ENCODE measurements around the gene ACSS2.

ACSS2 gene

DNA sequence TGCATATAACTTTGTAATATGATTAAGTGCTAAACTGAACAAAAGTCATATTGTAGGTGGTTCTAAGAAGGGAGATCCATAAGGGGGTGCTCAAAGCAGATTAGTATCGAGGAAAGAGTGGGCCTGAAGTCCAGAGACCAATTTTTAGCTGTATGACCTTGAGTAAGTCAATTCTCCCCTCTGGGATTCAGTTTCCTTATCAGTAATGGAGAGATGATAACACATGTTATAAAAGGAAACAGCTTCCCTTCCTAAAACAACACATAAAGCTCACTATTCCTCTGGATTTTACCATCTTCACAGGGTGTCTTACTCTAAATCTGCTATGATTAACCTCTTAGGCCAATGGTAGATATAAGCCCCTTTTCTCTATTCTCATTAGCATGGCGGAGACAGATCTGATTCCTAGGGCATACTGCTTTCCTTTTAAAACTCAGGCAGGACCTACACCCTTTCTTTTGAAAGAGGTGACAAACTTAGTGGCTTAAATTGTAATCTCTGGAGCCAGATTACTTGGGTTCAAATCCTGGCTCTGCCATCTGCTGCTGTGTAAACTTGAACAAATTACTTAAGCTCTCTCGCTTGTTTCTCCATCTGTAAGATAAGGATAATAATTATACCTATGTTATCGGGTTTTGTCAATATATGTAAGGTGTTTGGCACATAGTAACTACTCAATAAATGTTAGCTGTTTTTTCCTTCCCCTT lies 39.5 kb downstream of the ACSS2 start:
- DNase-seq: no peak

DNA sequence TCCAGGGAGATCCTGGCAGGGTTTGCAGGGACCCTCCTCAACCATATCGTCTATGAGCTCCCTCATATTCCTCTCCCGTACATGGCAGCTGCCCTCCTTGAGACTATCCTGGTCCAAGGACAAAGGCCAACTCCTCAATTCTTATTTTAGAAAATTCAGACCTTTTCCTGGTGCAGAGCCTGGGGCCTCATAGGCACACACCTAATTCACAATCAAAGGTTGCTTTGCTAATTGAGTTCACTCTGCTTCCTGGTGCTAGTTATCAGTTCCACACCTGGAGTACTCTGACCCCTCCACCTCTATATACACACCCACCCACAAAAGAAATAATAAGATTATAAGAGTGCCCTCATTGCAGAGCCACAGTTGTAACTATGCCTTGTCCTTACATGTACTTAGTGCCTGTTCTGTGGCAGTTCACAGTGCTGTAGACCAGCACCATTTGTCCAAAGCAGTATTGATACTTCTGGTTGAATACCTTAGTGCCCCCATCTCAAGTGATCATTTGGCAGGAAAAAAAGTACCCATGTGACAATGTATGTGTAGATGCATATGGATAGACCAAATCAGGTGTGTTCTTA lies 40.5 kb downstream of the ACSS2 start:
- no peak for DNase-seq

DNA sequence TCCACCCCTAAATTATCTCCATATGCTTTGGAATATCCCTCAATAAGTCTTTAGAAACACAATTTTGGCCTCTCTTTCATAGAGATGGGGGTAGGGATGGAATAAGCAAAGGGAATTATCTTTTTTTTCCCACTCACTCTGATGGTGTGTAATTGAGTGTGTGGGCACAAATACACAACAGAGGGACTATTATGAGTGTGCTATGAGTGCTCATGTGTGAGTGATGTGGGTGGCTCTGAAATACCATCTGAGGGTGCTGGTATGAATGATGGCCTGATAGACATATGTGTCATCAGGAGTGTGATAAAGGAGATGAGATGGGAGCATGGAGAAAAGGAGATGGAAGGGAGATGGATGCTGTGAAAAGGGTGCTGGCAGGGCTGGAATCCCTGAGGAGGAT lies 43.6 kb downstream of the ACSS2 start:
- no peak for DNase-seq

DNA sequence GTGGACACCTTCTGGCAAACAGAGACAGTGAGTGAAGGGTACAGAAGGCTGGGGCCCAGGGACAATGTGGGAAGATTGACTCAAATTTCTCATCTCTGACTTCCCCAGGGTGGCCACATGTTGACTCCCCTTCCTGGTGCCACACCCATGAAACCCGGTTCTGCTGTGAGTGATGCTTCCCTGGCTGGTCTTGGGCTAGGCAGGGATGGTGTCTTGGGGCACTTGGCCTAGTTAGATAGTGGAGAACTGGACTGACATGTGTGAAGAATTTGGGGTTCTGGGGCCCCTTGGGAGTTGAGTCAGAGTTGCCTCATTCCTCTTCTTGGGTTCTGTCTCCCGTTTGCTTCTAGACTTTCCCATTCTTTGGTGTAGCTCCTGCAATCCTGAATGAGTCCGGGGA lies 45.0 kb downstream of the ACSS2 start:
- DNase-seq: no peak

DNA sequence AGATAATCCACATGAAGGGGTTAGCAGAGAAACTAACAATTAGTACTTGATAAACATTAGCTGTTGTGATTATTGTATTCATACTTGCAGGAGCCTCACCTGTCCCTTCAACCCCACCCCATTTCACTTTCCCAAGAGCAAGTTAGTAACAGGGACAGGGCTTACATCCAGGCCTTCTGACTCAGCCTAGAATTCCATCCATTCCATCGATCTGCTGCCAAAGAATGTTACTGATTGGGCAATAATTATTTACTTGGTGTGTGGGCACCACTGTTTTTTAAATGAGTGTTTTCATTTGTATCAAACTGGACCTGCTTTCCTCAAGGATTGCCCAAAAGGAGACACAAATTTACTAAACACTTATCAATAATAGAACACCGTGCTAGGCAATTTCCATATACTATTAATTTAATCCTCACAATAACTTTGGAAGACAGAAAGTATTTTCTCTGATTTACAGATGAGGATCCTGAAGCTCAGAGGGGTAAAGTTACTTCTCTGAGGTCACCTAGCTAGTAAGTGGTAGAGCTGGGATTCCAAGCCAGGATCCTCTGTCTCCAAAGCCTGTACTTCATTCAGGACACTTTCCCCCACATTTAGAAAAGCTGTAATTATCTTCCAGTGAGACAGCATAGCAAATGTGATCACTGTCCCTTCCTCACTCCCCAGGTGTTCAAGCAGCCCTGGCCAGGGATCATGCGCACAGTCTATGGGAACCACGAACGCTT lies 46.4 kb downstream of the ACSS2 start:
- DNase-seq: no peak

DNA sequence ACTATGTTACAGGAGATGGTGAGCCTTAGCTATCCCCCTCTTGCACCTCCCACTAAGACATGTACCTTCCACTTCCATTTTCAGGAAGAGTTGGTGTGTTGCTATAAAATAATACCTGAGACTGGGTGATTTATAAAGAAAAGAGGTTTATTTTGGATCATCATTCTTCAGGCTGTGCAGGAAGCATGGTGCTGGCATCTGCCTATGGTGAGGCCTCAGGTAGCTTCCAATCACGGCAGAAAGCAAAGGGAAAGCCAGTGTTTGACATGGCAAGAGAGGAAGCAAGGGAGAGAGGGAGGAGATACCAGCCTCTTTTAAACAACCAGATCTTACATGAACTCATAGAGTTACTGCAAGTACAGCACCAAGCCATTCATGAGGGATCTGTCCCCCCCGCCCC lies 47.0 kb downstream of the ACSS2 start:
- DNase-seq: no peak

DNA sequence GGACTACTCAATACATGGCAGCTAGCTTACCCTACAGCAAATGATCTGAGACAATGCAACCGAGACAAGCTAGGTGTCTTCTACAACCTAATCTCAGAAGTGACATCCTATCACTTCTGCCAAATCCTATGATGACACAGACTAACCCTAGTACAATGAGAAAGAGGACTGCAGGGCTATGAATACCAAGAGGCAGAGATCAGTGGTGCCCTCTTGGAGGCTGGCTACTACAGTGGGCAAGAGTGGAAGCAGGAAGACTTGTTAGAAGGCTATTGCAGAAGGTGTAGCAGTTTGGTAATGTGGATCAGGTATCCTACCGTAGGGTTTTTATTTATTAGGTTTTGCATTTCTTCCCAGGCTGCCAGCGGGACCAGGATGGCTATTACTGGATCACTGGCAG lies 48.9 kb downstream of the ACSS2 start:
- DNase-seq: no peak

DNA sequence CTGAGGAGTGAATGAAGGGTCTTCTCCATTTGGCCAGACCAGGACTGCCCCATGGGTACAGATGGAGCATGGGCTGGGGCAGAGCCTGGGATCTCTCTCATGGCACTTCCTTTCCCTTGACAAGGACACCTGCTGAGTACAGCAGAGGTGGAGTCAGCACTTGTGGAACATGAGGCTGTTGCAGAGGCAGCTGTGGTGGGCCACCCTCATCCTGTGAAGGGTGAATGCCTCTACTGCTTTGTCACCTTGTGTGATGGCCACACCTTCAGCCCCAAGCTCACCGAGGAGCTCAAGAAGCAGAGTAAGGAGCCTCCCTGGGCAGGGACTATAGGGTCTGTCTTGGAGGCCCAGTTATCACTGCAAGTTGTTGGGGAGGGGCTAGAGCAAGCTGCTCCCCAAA lies 49.6 kb downstream of the ACSS2 start:
- DNase-seq: no peak

DNA sequence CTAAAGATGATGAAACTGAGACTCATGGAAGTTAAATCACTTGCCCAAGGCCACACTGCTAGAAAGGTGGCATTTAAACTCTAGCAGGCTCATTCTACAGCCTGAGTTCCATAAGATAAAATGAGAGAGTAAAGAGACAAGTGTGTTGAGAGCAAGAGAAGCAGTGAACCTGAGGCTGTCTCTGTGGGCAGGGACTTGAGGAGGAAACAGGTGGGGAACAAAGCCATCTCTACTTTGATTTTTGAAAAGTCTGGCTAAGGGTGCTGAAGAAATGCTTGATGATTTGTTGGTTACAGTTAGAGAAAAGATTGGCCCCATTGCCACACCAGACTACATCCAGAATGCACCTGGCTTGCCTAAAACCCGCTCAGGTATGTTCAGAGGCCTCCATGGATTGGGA lies 50.2 kb downstream of the ACSS2 start:
- no peak for DNase-seq

DNA sequence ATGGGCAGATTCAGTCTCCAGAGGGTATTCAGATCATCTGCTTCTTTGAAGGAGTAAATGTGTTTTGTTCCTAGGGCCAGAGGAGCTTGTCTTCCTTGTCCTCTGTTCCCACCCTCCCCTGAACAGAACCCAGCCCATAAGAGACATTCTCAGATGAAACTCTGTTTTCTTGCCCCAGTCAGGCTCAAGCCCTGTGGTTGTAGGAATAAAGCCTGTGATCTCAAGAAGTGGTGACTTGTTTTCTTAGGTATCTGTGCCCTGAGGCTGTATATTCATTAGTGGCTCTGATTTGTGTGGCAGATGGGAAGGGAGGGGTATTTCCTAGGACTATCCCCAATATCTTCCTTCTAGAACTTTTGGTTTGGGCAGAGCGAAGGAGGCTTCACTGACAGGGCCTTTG lies 51.3 kb downstream of the ACSS2 start:
- DNase-seq: no peak

DNA sequence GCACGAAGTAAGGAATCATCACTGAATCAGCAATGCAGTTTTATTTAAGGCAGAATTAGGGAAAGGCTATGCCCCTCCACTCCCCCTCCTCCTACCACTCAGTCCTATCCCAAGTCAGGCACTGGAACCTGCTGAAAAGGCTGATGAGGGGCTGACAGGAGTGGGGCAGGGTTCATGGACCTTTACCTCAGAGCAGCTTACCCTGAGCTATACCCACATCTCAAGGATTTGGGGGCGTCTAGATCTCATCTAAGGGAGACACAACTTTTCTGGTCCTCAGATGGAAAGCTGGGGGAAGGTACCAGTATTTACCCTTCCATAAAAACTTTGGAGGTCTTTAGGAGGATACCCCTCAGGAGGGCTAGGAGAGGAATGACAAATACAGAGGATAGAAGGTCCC lies 52.0 kb downstream of the ACSS2 start:
- no peak for DNase-seq

DNA sequence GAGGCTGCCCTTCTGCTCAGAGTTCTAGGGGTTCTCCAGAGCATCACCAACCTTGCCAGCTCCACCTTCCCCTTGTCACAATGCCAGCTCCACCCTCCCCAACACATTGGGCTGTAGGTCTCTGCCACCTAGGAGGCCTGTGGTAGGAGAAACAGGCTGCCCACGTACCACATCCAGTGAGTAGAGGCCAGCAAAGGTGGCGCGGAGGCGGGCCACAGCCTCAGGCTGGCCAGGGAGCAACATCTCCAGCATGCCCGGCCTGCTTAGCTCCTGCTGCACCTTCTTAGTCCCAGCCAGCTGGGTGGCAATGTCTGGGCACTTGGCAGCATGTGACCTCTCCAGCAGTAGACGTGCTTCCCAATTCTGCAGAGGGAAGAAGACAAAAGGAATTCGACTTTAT lies 55.4 kb downstream of the ACSS2 start:
- DNase-seq: no peak

DNA sequence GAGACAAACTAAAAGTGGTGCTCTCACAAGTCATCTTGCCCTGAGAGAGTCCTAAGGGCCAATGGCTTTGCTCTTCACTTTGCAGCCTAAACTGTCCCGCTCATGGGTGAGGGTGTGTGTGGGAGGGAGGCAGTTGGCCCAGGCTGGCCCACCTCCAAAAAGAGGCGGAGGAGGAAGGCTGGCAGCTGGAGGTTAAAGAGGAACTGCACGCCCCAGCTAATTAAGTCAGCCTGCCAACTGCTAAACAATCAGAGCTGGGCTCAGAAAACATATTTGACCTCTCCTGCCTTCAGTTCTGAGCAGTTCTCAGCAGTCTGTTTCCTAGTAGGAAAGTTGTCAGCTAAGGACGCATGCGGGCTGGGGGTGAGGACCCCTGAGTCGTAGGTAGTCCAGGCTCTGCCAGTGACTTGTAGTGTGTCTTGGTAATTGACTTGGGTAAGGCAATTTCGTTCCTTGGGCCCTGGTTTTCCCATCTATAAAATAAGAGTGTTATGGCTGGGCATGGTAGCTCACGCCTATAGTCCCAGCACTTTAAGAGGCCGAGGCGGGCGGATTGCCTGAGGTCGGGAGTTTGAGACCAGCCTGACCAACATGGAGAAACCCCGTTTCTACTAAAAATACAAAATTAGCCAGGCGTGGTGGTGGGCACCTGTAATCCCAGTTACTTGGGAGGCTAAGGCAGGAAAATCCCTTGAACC lies 62.2 kb downstream of the ACSS2 start:
- no peak for DNase-seq

DNA sequence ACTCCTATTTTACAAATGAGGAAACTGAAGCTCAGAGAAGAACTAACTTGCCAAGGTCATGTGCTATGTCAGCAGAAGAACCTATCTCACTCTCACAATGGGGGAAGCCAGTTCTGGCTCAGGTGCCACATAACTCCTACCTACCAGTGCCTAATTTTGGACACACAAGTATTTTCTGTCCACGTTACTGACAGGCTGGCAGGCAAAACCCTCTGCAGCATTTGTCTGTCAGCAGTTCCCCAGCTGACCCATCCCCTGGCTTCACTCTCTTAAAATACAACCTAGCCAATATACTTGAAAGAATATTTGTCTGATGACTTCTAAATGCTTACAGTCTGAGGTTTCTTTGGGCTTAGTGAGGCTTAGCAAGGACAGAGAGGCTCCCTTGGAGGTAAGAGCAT lies 63.7 kb downstream of the ACSS2 start:
- no peak for DNase-seq

DNA sequence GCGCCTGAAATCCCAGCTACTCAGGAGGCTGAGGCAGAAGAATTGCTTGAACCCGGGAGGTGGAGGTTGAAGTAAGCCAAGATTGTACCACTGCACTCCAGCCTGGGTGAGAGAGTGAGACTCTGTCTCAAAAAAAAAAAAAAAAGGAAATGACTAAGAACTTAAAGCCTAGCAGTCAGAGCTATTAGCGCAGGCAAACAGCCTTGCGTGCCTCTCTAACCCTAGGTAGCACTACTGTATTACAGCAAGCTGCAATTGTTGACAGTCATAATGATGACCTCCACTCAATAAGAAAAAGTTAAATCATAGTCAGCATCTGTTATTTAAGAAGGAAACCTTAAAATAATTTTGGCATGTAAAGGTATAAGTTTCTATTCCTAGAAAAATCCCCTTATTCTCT lies 64.8 kb downstream of the ACSS2 start:
- no peak for DNase-seq

DNA sequence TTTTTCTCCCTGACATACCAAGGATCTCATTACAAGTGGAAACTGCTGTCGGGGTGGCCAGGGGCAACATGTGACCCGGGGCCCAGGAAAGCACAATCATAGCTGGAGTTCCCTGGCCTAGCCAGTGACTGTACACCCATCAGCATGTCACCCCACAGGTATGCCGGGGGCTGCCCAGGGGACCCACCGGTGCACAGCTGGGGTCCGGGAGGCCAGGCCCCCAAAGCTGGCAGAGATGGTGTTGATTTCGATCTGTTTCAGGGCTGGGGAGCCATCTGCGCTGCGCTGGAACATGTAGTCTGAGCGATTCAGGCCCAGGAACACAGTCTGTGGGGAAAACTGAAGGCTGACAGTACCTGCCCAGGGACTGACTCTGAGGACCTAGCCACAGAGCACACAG lies 65.9 kb downstream of the ACSS2 start:
- no peak for DNase-seq

DNA sequence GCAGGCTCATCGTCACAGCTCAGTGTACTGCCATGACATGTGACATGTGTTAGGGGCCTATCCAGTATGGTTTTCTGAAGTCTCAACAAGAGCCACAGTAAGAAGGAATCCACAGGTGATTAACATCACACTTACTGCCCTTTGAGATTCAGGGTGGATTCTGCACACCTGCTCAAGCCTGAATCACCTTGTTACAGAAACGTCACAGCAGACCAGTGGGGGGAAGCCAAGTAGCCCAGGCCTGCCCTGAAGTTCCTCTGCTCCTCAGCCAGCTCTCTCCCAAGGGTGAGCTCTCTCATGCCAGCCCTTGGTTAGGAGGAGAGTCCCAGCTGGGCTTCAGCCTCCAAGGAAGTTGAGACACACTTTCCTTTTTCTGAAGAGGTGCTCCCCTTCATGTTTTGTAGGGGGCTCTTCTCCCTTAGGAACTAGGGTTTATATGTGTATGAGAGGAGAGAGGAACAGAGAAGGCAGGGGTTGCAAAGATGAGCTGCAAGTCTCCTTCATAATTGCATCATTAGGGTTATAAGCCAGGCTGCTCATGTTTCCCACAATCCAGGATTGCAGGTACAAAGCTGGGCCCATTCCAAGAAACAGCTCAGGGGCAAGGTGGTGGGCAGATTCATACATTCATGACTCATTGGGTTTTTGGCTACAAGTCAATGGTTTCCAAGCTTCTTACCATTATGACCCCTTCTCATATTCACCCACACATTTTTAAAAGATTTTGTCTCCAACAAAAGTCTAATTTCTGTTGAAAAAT lies 67.6 kb downstream of the ACSS2 start:
- DNase-seq: no peak

DNA sequence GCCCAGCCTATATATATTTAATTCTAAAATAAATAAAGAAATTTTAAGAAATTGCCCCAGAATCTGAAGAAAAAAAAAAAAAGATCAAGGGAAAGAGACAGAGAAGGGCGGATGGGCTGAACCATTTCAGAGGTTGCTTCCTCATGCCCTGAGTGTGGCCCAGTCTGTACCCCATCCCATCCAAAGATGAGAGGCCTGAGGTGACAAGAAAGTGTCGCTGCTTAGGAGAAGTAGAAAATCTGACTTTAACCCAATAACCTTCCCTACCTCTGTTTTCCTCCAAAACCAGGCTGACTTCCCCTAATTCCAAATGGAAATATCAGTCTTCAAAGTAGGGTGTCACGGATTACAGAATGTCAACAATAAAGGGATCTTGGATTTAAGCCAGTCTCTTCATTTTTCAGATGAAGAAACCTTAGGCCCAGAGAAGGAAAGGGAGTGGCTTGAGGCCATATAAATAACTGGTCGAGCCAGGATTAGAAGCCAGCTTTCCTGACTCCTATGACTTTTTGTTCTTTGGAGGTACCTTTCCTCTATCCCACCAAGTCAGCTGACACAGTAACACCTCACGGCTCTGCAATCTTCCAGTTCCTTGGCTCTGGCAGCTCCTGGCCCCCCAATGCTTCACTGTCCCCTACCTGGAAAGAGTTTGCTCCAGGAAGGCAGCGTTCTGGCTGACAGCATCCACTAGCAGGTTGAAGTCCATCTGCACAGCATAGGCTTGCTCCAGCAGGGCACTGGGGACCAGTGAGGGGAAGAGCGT lies 69.1 kb downstream of the ACSS2 start:
- DNase-seq: no peak

DNA sequence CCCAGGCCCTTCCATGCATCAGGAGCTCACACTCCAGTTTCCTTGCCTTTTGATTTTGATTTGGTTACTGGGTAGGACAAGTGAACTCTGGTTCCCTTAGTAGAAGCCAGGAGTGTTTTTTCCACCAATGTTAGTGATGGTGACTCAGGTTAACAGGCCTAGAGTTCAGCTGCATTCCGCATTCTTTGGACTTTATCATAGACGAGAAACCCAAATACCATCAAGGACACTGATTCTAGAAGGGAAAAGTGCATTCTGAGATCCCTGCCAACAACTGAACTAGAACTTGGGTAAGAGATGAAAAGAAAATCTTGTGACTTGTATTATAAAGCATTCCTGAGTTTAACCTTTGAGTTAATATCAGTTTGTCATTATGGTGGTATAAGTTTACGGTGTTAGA lies 70.2 kb downstream of the ACSS2 start:
- no peak for DNase-seq

DNA sequence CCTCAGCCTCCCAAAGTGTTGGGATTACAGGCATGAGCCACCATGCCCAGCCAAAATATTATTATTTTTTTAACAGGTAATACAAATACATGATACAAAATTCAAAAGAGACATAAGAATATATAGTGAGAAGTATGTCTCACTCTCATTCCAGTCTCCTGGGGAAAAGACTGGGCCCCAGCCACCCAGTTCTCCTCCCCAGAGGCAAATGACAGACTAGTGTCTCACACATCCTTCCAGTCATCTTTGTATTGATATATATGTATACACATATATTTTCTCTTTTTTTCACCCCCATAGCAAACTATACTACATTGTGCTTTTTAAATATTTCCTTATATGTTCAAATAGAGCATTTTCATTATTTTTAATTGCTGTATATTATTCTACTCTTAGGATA lies 70.9 kb downstream of the ACSS2 start:
- DNase-seq: no peak

DNA sequence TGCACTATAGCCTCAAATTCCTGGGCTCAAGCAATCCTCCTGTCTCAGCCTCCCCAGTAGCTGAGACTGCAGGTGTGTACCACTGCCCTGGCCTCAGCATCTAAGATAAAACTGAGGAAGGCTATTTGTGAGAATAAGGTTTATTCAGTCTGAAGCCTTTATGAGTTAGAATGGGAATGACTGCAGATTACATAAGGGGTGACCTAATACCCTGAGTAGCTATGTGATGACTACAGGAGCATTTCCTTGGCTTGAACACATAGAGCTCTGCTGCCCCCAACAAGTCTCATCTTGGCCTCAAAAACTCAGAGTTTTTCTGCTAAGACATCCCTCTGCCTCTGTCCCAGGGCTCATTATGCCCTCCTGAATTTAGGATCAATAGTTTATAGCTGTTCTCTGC lies 71.6 kb downstream of the ACSS2 start:
- no peak for DNase-seq

DNA sequence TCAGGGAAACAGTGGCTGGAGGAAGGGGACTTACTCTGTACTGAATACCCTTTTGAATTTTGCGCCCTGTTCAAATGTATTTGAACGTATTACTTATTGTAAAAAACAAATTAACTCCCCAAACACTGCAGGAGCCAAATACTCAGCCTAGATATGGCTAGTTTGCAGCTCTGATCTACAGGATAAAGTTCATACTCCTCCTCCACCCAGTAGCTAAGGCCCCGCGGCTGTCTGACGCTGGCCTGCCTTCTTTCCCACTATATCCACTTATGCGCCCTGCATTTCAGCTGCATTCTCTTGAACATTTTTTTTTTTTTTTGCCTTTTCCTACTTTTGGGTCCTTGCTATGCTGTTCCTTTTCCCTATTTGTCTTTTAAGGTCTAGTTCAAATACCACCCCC lies 72.7 kb downstream of the ACSS2 start:
- no peak for DNase-seq
